GM19193 (cell line): ENCODE data around the gene CBLN1.

Experiments
- POLR2A ChIP-seq: IDR thresholded peaks from 4 replicates; pipeline ENCODE4 v1.6.1; 2011; ENCODE audit not compliant: insufficient read depth, insufficient read length; ENCODE audit errors: extremely low read depth

CBLN1 gene

GRCh38 chr16:49261930-49262329 lies 19.7 kb downstream of the CBLN1 start:
- no peak for TF ChIP-seq POLR2A

DNA sequence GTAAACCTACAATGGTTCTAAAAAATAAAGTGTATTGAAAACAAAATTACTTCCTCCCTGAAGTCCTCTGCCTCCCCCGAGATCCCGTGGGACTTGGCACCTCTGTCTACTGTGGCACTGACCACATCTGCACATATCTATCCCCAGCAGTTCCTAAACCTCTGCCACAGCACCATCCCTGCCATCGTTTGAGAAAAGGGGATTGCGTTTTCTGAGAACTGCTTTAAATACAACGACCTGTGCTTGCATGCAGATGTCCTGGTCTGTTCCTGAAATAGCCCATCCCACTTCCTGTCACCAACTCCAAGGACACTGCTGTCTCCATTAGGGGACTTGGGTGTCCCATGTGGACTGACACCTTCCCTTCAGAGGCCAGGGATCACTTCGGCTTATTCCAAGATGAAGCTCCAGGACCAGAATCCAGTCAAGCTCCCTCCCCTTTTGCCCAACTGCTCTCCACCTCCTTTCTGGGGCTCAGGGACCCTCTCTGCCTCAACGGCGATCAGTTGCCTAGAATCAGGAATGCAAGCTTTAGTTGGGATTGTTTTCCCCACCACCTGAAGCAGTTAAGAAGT lies 20.6 kb downstream of the CBLN1 start:
- TF ChIP-seq POLR2A: no peak

DNA sequence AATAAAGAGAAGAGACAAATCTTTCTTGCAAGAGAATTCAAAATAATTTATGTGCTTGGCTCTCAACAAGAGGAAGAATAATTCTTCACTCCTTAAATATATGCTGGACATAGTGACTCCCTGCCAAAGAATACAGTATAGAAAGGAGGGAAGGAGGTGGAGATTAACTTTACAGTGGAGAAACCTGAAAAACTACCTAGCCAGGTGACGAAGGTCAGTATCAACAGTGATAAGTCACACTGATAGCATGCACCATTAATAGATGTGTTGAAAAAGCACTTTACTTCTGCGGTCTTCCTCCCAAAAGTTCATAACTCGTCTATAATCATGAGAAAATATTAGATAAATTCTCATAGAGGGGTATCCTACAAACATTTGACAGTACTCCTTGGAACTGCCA lies 21.4 kb downstream of the CBLN1 start:
- TF ChIP-seq POLR2A: no peak

- TF ChIP-seq POLR2A: no peak
These were observed 22.3 kb downstream of the CBLN1 start for GRCh38 chr16:49259330-49259729.

- TF ChIP-seq POLR2A: no peak
These were observed 30.9 kb downstream of the CBLN1 start for GRCh38 chr16:49250689-49251088.

GRCh38 chr16:49248227-49248626 lies 33.4 kb downstream of the CBLN1 start:
- TF ChIP-seq POLR2A: no peak

DNA sequence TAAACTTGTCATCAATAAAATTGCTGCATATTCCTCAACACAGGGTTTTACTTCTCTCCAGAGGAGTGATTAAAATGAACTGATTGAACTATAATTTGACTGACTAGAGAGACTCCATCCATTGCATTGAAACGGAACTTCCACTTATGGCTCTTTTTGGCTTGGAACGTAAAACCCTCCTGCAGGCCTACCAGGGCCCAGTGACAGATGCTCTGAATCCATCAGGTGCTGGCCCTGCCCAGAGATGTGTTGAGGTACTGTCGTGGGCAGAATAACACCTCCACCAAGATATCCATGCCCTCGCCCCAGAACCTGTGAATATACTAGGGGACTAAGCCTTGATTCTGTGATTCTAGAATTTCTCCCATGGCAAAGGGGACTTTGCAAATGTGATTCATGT lies 45.4 kb downstream of the CBLN1 start:
- TF ChIP-seq POLR2A: no peak
